Pons (tissue), 1 donor: ENCODE measurements around the gene ATG4D.
"Not testable (repeated sequence)": the region's sequence is repeated elsewhere in the genome, so short reads cannot be mapped to it uniquely, and the experiment has no call there.

Experiments
- DNase-seq: peaks from one replicate; pipeline ENCODE4 v3.0.0-alpha.2; 2016; ENCODE audit warnings: low spot score

Gene ATG4D

GRCh38 chr19:10552510-10553053, 8.9 kb downstream of the ATG4D start:
- no peak for DNase-seq

- DNase-seq: no peak
Observed at GRCh38 chr19:10553087-10553667, 9.5 kb downstream of the ATG4D start.

GRCh38 chr19:10553943-10554381, 10.3 kb downstream of the ATG4D start:
- no peak for DNase-seq

GRCh38 chr19:10554760-10555609, 11.3 kb downstream of the ATG4D start:
- DNase-seq: no peak

- no peak for DNase-seq
Observed at GRCh38 chr19:10555610-10555973, 11.9 kb downstream of the ATG4D start.

- no peak for DNase-seq
Observed at GRCh38 chr19:10557603-10558197, 14.0 kb downstream of the ATG4D start.

GRCh38 chr19:10560154-10560553, 16.4 kb downstream of the ATG4D start:
- DNase-seq: no peak

GRCh38 chr19:10562609-10563008, 18.9 kb downstream of the ATG4D start:
- no peak for DNase-seq

- no peak for DNase-seq
Observed at GRCh38 chr19:10565028-10565566, 21.4 kb downstream of the ATG4D start.

- peak; percentile 96 for DNase-seq
Observed at GRCh38 chr19:10565567-10566407, 22.1 kb downstream of the ATG4D start, which contains the start of gene KRI1. TSS of gene KRI1 (minus strand) at chr19:10566010. CDS start at chr19:10565999, 11 bp downstream.

GRCh38 chr19:10566408-10566657, 22.6 kb downstream of the ATG4D start:
- no peak for DNase-seq

GRCh38 chr19:10566658-10567410, 23.1 kb downstream of the ATG4D start:
- DNase-seq: no peak

- no peak for DNase-seq
Observed at GRCh38 chr19:10567656-10568055, 24.0 kb downstream of the ATG4D start.

GRCh38 chr19:10568062-10568825, 24.5 kb downstream of the ATG4D start:
- DNase-seq: no peak

GRCh38 chr19:10568826-10569651, 25.3 kb downstream of the ATG4D start, which contains the start of gene CDKN2D:
TSS of gene CDKN2D (minus strand) at chr19:10568979. CDS start at chr19:10568653, 326 bp downstream.
- peak; percentile 99 for DNase-seq

GRCh38 chr19:10573793-10574192, 30.1 kb downstream of the ATG4D start:
- not testable (repeated sequence) for DNase-seq

- no peak for DNase-seq
Observed at GRCh38 chr19:10574462-10574861, 30.8 kb downstream of the ATG4D start.

GRCh38 chr19:10575011-10575716, 31.5 kb downstream of the ATG4D start:
- DNase-seq: no peak

- no peak for DNase-seq
Observed at GRCh38 chr19:10577951-10578350, 34.2 kb downstream of the ATG4D start.
